Stimulated activated memory B cell treated with anti-CD40 and anti-IgM and Interleukin-4, amounts not matched to agents 10 μg/mL and 1 μg/mL and 100 μg/mL, for 72 hours (primary cell): ENCODE measurements around the gene PHKA1.
"Not testable (repeated sequence)": the region's sequence is repeated elsewhere in the genome, so short reads cannot be mapped to it uniquely, and the experiment has no call there.

ENCODE experiments used
- ATAC-seq: fragments of 150-1000 bp; cut with Tn5 transposase; 2 replicates; pipeline ENCODE4 v1.10.0; 2021
- H3K27ac Mint-ChIP-seq: one replicate; pipeline ENCODE4 v1.8.0; 2022; ENCODE audit warnings: mild to moderate bottlenecking, mixed read lengths
- H3K27me3 Mint-ChIP-seq: one replicate; pipeline ENCODE4 v1.8.0; 2022; ENCODE audit warnings: mixed read lengths
- H3K36me3 Mint-ChIP-seq: one replicate; pipeline ENCODE4 v1.8.0; 2022; ENCODE audit warnings: mixed read lengths
- H3K4me1 Mint-ChIP-seq: one replicate; pipeline ENCODE4 v1.8.0; 2022; ENCODE audit warnings: mixed read lengths
- H3K4me3 Mint-ChIP-seq: one replicate; pipeline ENCODE4 v1.8.0; 2022; ENCODE audit warnings: mild to moderate bottlenecking, moderate library complexity, mixed read lengths
- H3K9me3 Mint-ChIP-seq: one replicate; pipeline ENCODE4 v1.8.0; 2022; ENCODE audit warnings: mixed read lengths

The PHKA1 gene

DNA sequence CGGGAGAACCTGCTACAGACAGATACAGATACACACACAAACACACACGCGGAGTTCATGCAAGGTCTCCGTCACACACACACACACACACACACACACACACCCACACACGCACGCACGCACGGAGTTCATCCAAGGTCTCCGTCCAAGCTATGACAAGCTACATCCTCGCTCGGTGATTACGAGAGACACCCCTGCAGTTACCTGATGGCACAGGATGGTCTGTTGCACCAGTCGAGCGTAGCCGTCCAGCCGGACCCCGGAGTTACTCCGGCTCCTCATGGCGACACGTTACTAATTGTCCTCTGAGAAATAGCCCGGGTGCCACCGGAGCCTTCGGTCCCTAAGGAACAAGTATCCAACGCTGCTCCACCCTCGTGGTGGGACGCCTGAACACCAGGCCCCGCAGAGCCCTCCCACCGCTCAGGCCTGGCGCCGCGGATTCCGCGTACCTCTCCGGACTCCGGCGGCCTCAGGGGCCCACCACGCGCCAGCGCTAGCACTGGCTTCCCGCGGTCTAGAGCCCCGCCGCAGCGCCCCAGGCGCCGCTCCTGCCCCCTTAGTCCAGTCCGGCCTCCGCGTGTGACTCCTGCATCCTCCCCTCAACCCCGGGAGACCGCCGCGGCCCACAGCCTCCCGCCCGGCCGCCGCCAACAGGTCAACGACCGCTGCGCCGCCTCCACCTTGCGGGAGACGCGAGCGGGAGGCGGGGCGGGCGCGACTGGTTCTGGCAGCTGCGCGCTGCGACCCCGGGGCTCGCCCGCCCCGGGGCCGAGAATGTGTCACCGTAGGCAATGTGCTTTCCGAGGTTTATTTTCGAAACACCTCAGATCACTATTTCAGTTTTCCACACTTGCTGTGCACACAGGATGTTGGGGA lies at the start of gene PHKA1:
PHKA1 (minus strand) TSS at position 708 of the 879 bp plus-strand sequence; CDS start at position 282, 426 bp downstream.
- not testable (repeated sequence) for H3K27ac Mint-ChIP-seq
- peaks cover 15% of the 10 kb centered on the region for H3K27me3 Mint-ChIP-seq

DNA sequence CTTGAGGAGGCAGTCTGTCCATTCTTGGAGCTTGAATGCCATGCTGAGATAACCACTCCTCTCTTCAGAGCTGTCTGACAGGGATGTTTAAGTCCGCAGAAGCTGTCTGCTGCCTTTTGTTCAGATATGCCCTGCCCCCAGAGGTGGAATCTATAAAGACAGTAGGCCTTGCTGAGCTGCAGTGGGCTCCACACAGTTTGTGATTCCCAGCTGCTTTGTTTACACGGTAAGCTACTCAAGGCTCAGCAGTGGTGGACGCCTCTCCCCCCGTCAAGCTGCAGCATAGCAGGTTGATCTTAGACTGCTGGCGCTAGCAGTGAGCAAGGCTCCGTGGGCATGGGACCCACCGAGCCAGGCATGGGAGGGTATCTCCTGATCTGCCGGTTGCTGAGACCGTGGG lies 46.3 kb upstream of the PHKA1 start:
- ATAC-seq, H3K36me3 Mint-ChIP-seq, H3K4me3 Mint-ChIP-seq, H3K27ac Mint-ChIP-seq, H3K9me3 Mint-ChIP-seq, H3K27me3 Mint-ChIP-seq, H3K4me1 Mint-ChIP-seq: not testable (repeated sequence)

More for the DNA sequence above, at the start of gene PHKA1:
- H3K4me1 Mint-ChIP-seq = peaks cover 11% of the 10 kb centered on the region
- H3K9me3 Mint-ChIP-seq, H3K36me3 Mint-ChIP-seq: not testable (repeated sequence)
- H3K4me3 Mint-ChIP-seq = peak within 1 kb of the TSS; percentile 73
- peak; percentile 58 for ATAC-seq

DNA sequence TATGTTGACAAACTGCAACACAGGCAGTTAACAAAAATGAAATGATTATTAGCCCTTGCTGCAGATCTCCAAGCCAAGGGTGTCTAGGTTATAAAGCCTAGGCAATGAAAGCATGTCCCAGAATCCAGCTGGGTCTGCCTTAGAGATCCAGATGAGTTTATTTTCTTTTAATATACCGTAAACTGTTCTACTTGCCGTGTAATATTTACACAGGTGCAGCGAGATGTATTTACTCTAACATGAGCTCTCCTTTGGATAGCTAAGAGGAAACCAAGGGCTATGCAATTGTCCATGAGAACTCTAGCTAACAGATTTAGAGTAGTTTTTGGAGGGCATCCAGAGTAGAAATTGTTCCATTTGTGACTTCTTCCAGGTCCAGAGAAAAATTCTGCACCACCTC lies 34.4 kb upstream of the PHKA1 start:
- H3K4me3 Mint-ChIP-seq, ATAC-seq, H3K27me3 Mint-ChIP-seq, H3K9me3 Mint-ChIP-seq, H3K4me1 Mint-ChIP-seq, H3K36me3 Mint-ChIP-seq, H3K27ac Mint-ChIP-seq: not testable (repeated sequence)

DNA sequence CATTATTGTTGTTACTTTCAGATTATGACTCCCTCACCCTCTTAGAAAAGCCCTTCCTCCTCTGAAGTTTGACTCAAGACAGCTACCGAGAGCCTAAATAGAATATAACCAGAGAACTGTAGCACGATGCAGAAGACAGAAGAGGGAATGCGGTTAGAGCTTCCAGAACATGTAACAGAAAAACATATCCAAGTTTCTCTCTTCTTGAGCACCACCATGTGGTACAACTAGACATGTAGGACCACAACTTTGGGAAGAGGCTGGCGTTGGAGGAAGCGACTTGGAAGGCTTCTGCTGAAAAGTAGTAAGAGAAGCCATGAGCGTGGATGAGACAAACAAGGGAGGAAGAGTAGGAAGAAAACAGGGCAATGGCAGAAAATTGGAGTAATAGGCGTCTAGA lies 31.4 kb upstream of the PHKA1 start:
- not testable (repeated sequence) for H3K27ac Mint-ChIP-seq, H3K36me3 Mint-ChIP-seq, ATAC-seq, H3K4me3 Mint-ChIP-seq, H3K9me3 Mint-ChIP-seq, H3K27me3 Mint-ChIP-seq, H3K4me1 Mint-ChIP-seq

DNA sequence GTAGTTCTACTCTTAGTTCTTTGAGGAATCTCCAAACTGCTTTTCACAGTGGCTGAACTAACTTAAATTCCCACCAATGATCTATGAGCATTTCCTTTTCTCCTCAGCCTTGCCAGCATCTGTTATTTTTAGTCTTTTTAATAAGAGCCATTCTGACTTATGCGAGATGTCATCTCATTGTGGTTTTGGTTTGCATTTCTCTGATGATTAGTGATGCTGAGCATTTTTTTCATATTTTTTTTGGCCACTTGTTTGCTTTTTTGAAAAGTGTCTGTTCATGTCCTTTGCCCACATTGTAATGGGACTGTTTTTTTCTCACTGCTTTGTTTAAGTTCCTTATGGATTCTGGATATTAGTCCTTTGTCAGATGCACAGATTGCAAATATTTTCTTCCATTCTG lies 21.5 kb upstream of the PHKA1 start:
- H3K27me3 Mint-ChIP-seq = peaks cover 26% of the 10 kb centered on the region
- no peak overlapping the region for H3K27ac Mint-ChIP-seq
- no peak overlapping the region for H3K4me3 Mint-ChIP-seq
- H3K36me3 Mint-ChIP-seq = no peaks in the 10 kb centered on the region
- no peaks in the 10 kb centered on the region for H3K4me1 Mint-ChIP-seq
- no peak for ATAC-seq
- no peaks in the 10 kb centered on the region for H3K9me3 Mint-ChIP-seq

DNA sequence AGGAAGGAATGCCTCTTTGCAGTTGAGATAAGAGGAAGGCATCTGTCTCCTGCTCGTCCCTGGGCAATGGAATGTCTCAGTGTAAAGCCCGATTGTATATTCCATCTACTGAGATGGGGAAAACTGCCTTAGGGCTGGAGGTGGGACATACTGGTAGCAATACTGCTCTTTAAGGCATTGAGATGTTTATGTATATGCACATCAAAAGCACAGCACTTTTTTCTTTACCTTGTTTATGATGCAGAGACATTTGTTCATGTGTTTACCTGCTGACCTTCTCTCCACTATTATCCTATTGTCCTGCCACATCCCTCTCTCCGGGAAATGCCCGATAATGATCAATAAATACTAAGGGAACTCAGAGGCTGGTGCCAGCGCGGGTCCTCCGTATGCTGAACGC lies 19.5 kb upstream of the PHKA1 start:
- not testable (repeated sequence) for H3K9me3 Mint-ChIP-seq, H3K36me3 Mint-ChIP-seq, H3K27ac Mint-ChIP-seq, H3K4me3 Mint-ChIP-seq, H3K4me1 Mint-ChIP-seq, ATAC-seq
- peaks cover 26% of the 10 kb centered on the region for H3K27me3 Mint-ChIP-seq

DNA sequence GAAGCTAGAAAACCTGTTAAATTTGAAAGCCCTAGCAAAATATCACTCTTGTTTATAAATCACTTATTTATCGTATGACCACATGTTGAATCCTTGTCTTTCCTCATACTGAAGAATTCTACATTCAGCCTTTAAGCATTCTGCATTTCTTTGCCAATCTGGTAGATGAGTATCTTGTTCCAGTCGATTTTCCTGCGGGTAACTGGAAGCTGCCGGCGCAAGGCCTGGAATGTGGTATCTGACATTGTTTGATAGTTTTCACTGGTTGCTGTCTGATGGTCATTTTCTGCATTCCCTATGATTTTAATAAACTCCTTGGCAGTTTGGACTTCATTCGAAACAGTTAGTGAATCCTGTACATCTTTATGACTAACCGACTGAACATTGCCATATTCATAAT lies 13.7 kb upstream of the PHKA1 start:
- ATAC-seq = no peak
- Mint-ChIP-seq H3K36me3 (no peaks in the 10 kb centered on the region), H3K9me3 (no peaks in the 10 kb centered on the region), H3K27me3 (peaks cover 8% of the 10 kb centered on the region), H3K4me3 (no peak overlapping the region), H3K27ac (no peak overlapping the region), H3K4me1 (no peaks in the 10 kb centered on the region)

DNA sequence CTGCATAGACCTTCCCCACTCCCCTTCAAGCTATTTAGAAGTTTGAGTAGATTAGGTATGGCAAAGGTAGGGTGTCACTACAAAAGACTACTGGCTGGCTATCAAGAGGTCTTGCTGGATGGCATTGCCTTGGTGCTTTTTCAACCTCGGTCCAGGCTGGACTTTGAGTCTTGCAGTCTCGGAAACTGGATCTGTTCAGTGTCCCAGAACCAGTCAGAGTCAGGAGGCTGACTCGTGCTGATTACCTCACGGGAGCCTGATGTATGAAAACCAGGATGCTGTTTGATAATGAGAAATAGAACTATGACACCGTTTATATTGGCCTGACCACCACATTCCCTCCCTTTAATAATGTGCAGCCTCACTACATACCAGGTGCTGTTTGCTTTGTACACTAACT lies 2.7 kb upstream of the PHKA1 start:
- no peaks in the 10 kb centered on the region for H3K9me3 Mint-ChIP-seq
- no peak overlapping the region for H3K27ac Mint-ChIP-seq
- peaks cover 11% of the 10 kb centered on the region for H3K4me1 Mint-ChIP-seq
- ATAC-seq = no peak
- no peak overlapping the region for H3K4me3 Mint-ChIP-seq
- H3K36me3 Mint-ChIP-seq = no peaks in the 10 kb centered on the region
- H3K27me3 Mint-ChIP-seq = peaks cover 15% of the 10 kb centered on the region

DNA sequence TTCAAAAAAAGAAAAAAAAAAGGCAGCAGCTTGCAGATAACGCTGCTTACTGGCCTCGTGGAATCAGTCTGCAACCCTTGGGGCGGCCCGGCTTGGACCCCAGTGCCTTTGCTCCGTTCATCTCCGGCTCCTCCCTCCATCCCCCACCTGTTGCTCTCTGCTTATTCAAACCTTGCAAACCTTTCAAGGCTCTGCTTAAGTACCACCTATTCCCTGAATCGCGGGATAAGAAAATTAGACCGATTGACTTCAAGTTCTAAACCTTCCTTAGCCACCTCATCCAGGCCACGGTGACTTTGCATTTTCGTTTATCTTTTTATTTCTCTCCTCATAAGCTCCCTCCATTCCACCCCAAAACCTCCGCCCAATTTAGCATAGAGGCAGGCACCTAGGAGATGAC lies 1.4 kb upstream of the PHKA1 start:
- ATAC-seq = no peak
- Mint-ChIP-seq H3K4me1 (peaks cover 11% of the 10 kb centered on the region), H3K27ac (no peak overlapping the region), H3K36me3 (no peaks in the 10 kb centered on the region), H3K4me3 (no peak overlapping the region), H3K9me3 (no peaks in the 10 kb centered on the region), H3K27me3 (peaks cover 15% of the 10 kb centered on the region)

DNA sequence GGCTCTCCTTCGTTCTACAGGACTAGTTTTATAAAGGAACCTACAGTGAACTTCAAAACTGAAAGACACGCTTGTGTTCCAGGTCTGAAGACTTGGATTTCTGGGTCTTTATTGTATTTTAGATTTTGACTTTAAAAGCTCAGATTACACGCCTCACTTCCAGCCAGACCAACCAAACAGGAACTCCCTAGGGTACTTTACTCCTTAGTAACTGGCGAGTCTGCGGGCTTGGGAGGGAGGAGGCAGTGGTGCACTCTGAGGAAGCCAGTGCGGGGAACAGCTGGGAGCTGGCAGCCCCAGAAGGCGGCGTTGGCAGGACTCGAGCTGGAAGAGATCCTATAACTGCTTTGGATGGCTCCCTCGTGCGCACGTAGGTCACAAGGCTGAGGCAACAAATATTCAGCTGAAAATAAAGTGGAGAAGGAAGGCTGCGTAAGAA lies 391 bp upstream of the PHKA1 start:
- peaks cover 11% of the 10 kb centered on the region for H3K4me1 Mint-ChIP-seq
- no peaks in the 10 kb centered on the region for H3K9me3 Mint-ChIP-seq
- no peak overlapping the region for H3K27ac Mint-ChIP-seq
- H3K4me3 Mint-ChIP-seq = peak overlapping the region; percentile 73
- H3K27me3 Mint-ChIP-seq = peaks cover 15% of the 10 kb centered on the region
- no peaks in the 10 kb centered on the region for H3K36me3 Mint-ChIP-seq
- ATAC-seq = no peak

DNA sequence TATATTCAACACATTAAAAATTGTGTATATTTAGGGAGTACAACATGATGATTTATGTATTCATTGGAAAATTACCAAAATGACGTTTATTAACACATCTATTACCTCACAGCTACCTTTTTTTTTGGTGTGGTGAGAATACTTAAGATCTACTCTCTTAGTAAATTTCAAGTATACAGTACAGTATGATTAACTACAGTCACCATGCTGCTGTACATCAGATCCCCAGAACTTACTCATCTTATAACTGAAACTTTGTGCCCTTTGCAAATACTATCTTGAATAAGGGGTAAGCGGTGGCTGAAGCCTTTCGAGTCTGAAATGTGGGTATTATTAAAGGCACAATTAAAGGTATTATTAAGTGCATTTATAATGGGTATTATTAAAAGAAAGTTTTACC lies 976 bp downstream of the PHKA1 start:
- peak overlapping the region; percentile 73 for H3K4me3 Mint-ChIP-seq
- no peaks in the 10 kb centered on the region for H3K9me3 Mint-ChIP-seq
- no peaks in the 10 kb centered on the region for H3K36me3 Mint-ChIP-seq
- ATAC-seq = no peak
- H3K4me1 Mint-ChIP-seq = peaks cover 11% of the 10 kb centered on the region
- peaks cover 15% of the 10 kb centered on the region for H3K27me3 Mint-ChIP-seq
- H3K27ac Mint-ChIP-seq = no peak overlapping the region

DNA sequence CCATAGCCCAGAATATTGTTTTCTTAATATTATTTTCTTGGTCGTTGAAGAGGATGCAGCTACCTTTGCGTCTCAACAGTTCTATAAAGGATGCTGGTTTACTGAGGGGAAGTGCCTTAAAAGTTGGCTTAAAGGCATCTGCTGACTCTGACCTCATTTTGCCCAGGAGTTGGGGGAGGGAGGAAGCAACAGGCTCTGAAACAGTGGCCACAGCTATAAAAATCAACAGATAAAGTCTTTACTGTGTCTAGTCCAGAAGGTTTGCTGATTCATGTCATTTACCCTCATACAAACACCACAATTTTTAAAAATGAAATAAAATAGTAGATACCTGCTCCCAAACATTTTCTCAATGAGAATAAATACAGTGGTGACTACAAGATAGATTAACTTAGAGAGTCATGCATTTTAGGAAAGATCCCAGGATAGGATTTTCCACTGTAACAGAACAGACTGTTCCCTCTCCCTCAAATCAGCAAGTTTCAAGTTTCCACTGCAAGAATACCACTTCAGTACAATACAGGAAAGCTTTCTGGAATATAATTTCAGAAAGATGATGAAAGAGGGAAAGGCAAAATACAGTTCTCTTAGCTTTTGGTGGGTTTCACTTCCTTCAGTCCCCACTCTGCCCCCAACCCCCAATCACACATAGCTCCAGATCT lies 1.9 kb downstream of the PHKA1 start:
- no peak overlapping the region for H3K4me3 Mint-ChIP-seq
- H3K27ac Mint-ChIP-seq = no peak overlapping the region
- peaks cover 15% of the 10 kb centered on the region for H3K27me3 Mint-ChIP-seq
- H3K4me1 Mint-ChIP-seq = peaks cover 11% of the 10 kb centered on the region
- ATAC-seq = no peak
- H3K36me3 Mint-ChIP-seq = no peaks in the 10 kb centered on the region
- no peaks in the 10 kb centered on the region for H3K9me3 Mint-ChIP-seq

DNA sequence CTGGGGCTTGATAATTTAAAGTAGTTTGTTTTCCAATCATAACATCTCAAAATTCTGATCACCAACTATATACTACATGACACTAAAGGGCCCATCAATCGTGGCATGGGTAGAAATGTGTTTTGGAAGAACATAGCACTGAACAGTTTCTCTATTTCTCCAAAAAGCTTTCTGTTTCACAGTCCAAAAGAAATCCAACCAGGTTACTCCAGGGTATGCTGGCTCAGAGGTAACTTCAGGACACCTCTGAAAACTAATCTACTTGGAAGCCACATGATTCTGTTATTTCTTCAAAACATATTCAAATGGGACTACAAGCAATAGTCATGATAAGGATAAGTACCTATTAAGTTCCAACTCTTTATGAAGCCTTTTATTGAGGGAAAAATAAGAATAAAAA lies 8.3 kb downstream of the PHKA1 start:
- no peak overlapping the region for H3K27ac Mint-ChIP-seq
- no peak for ATAC-seq
- no peak overlapping the region for H3K4me3 Mint-ChIP-seq
- no peaks in the 10 kb centered on the region for H3K4me1 Mint-ChIP-seq
- no peaks in the 10 kb centered on the region for H3K27me3 Mint-ChIP-seq
- no peaks in the 10 kb centered on the region for H3K9me3 Mint-ChIP-seq
- H3K36me3 Mint-ChIP-seq = no peaks in the 10 kb centered on the region

DNA sequence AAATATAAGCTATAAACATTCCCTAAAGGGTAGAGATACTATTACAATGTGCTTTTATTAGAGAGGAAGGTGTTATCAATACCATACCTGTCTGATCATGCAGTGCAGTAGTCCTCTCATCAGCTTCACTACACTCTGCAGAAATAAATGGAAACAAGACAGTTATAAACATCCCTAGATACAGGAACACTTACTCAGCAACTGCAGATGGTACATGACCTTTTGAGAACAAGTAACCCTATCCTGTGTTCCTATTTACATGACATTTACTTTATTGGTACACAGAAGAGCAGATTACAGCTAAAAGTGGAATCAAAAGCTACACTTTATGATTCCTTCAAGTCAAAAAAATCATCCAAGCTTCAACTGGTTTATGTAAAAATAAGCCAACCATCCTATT lies 9.0 kb downstream of the PHKA1 start:
- H3K27me3 Mint-ChIP-seq = no peaks in the 10 kb centered on the region

DNA sequence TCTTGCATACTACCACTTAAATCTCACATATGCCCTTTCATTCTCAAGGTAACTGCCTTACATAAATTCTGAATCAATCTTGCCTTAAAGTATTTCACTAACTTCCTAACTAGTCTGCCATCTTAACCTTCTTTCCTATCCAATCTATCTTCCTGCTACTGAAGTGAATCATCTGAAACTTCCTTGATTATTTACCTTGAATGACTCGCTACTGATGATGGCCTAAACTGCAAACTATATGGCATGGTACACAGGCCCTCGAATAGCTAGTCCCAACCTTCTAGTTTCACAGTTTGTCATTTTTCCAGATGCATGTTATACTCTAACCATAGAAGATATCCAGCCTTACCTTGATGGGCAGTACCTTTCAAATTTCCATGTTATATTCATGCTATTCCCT lies 19.9 kb downstream of the PHKA1 start:
- no peaks in the 10 kb centered on the region for H3K4me1 Mint-ChIP-seq
- H3K27me3 Mint-ChIP-seq = no peaks in the 10 kb centered on the region
- no peaks in the 10 kb centered on the region for H3K9me3 Mint-ChIP-seq
- no peak overlapping the region for H3K27ac Mint-ChIP-seq
- no peak for ATAC-seq
- no peak overlapping the region for H3K4me3 Mint-ChIP-seq
- H3K36me3 Mint-ChIP-seq = no peaks in the 10 kb centered on the region

More for the DNA sequence above, 9.0 kb downstream of the PHKA1 start:
- H3K36me3 Mint-ChIP-seq = no peaks in the 10 kb centered on the region
- H3K27ac Mint-ChIP-seq = no peak overlapping the region
- ATAC-seq = no peak
- H3K9me3 Mint-ChIP-seq = no peaks in the 10 kb centered on the region
- H3K4me1 Mint-ChIP-seq = no peaks in the 10 kb centered on the region
- H3K4me3 Mint-ChIP-seq = no peak overlapping the region

DNA sequence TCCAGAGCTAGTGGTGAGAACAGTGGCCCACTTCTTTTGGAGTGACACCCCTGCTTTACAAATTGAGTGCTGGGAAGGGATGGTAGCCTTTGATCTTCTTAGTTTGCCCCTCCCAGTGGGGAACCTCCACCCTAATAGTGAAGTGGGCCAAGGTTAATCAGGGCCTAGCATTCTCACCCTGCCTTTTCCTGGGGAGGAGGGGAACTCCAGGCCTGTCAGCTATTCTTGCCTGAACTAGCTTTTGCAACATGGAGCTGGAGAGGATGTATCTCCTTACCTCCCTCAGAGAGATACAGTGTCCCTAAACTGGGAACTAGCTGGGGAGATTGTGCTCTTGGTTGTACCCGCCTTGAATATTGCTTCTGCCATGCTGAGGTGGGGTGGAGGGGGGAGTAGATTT lies 20.6 kb downstream of the PHKA1 start:
- no peaks in the 10 kb centered on the region for H3K36me3 Mint-ChIP-seq
- H3K27ac Mint-ChIP-seq = no peak overlapping the region
- ATAC-seq = no peak
- H3K9me3 Mint-ChIP-seq = no peaks in the 10 kb centered on the region
- H3K4me3 Mint-ChIP-seq = no peak overlapping the region
- H3K4me1 Mint-ChIP-seq = no peaks in the 10 kb centered on the region
- H3K27me3 Mint-ChIP-seq = no peaks in the 10 kb centered on the region
